ENCODE measurements around the gene SCGB3A2.

SCGB3A2 gene

GRCh38 chr5:147878066-147878759 is at the start of gene SCGB3A2:
Gene SCGB3A2 (plus strand): TSS chr5:147878711. CDS start chr5:147878804, 93 bp downstream.
- no peak for DNase-seq

- no peak for DNase-seq
Measured at GRCh38 chr5:147830035-147830434, 48.5 kb upstream of the SCGB3A2 start.

- DNase-seq, result no peak
Measured at GRCh38 chr5:147831465-147831864, 47.0 kb upstream of the SCGB3A2 start, which contains the start of gene SPINK1. Gene SPINK1 (minus strand): TSS chr5:147831671. CDS start chr5:147831577, 94 bp downstream.

GRCh38 chr5:147832541-147832940 is 46.0 kb upstream of the SCGB3A2 start:
- DNase-seq, result no peak

GRCh38 chr5:147835386-147835798 is 43.1 kb upstream of the SCGB3A2 start:
- DNase-seq, result peak; percentile 50

GRCh38 chr5:147836439-147836838 is 42.1 kb upstream of the SCGB3A2 start:
- DNase-seq, result no peak

- no peak for DNase-seq
Measured at GRCh38 chr5:147842869-147843268, 35.6 kb upstream of the SCGB3A2 start.

GRCh38 chr5:147844846-147845245 is 33.7 kb upstream of the SCGB3A2 start:
- DNase-seq, result no peak

GRCh38 chr5:147845618-147846017 is 32.9 kb upstream of the SCGB3A2 start:
- DNase-seq, result no peak

- no peak for DNase-seq
Measured at GRCh38 chr5:147849226-147849625, 29.3 kb upstream of the SCGB3A2 start.

GRCh38 chr5:147851578-147851977 is 26.9 kb upstream of the SCGB3A2 start:
- DNase-seq, result no peak

GRCh38 chr5:147852365-147852764 is 26.1 kb upstream of the SCGB3A2 start:
- DNase-seq, result no peak

- DNase-seq, result no peak
Measured at GRCh38 chr5:147853372-147853987, 25.0 kb upstream of the SCGB3A2 start.

GRCh38 chr5:147854331-147854730 is 24.2 kb upstream of the SCGB3A2 start:
- DNase-seq, result no peak

- no peak for DNase-seq
Measured at GRCh38 chr5:147854894-147855773, 23.4 kb upstream of the SCGB3A2 start.

GRCh38 chr5:147855774-147856069 is 22.8 kb upstream of the SCGB3A2 start:
- no peak for DNase-seq

- no peak for DNase-seq
Measured at GRCh38 chr5:147856801-147857200, 21.7 kb upstream of the SCGB3A2 start.

- peak; percentile 24 for DNase-seq
Measured at GRCh38 chr5:147857302-147858129, 21.0 kb upstream of the SCGB3A2 start.

- no peak for DNase-seq
Measured at GRCh38 chr5:147858565-147858964, 19.9 kb upstream of the SCGB3A2 start.

GRCh38 chr5:147859962-147860640 is 18.4 kb upstream of the SCGB3A2 start:
- DNase-seq, result no peak

- DNase-seq, result no peak
Measured at GRCh38 chr5:147860641-147861025, 17.9 kb upstream of the SCGB3A2 start.

GRCh38 chr5:147863454-147864158 is 14.9 kb upstream of the SCGB3A2 start:
- DNase-seq, result no peak
